Spleen (tissue), 11 donors: ENCODE data around the gene KCNB1. TPM values are rescaled to one million over a fixed set of nuclear protein-coding genes. Genes with fewer than 3 reads are reported as not detected.

Experiments used
- DNase-seq: peaks from one replicate; pipeline ENCODE4 v3.0.0-alpha.2; 2020
- H3K27ac ChIP-seq, 8 donors: fragments of 200-600 bp; sonication (generic) in 7 of 8; 1 replicate in 4 of 8; 2 replicates in 4 of 8; pipeline versions ENCODE4 v1.5.0 to v1.8.0; 2016 to 2021; ENCODE audit warnings: inconsistent platforms in 4 of 8, mild to moderate bottlenecking in 4 of 8, moderate library complexity in 1 of 8
- H3K27me3 ChIP-seq, 7 donors: fragments of 200-600 bp; sonication (generic) in 6 of 7; replicated peaks in 1 of 7; 1 replicate in 4 of 7; 2 replicates in 3 of 7; pipeline versions ENCODE4 v1.5.0 to v1.8.0; 2016 to 2021; ENCODE audit warnings: inconsistent platforms in 3 of 7, mild to moderate bottlenecking in 1 of 7
- H3K36me3 ChIP-seq, 6 donors: fragments of 200-600 bp; sonication (generic) in 5 of 6; 1 replicate in 4 of 6; 2 replicates in 2 of 6; pipeline versions ENCODE4 v1.5.0 to v1.8.0; 2016 to 2021; ENCODE audit warnings: inconsistent platforms in 2 of 6
- H3K4me1 ChIP-seq, 6 donors: fragments of 200-600 bp; sonication (generic) in 5 of 6; 1 replicate in 3 of 6; 2 replicates in 3 of 6; pipeline versions ENCODE4 v1.5.0 to v1.8.0; 2016 to 2021; ENCODE audit warnings: inconsistent platforms in 3 of 6
- H3K4me3 ChIP-seq, 8 donors: fragments of 200-600 bp; sonication (generic) in 7 of 8; 1 replicate in 4 of 8; 2 replicates in 4 of 8; pipeline versions ENCODE4 v1.5.0 to v1.8.0; 2016 to 2021; ENCODE audit warnings: inconsistent platforms in 4 of 8, mild to moderate bottlenecking in 4 of 8, moderate library complexity in 2 of 8
- H3K9me3 ChIP-seq, 8 donors: fragments of 200-600 bp; sonication (generic) in 7 of 8; 1 replicate in 4 of 8; 2 replicates in 4 of 8; pipeline versions ENCODE4 v1.5.0 to v1.8.0; 2016 to 2021; ENCODE audit warnings: inconsistent platforms in 4 of 8
- POLR2A ChIP-seq, 3 donors: fragments of 450-650 bp; IDR thresholded peaks; one replicate each; pipeline ENCODE4 v1.5.1; 2017; ENCODE audit warnings: antibody characterized with exemption in 3 of 3, mild to moderate bottlenecking in 1 of 3
- POLR2AphosphoS5 ChIP-seq, 3 donors: sonication (generic); formaldehyde crosslinking; IDR thresholded peaks; one replicate each; pipeline ENCODE4 v1.5.1; 2017; ENCODE audit warnings: antibody characterized with exemption in 3 of 3
- WGBS, 5 donors: extraction: QIAGEN DNeasy Blood & Tissue Kit in 3 of 5; methylation state at CpG; one replicate each; pipeline versions ENCODE4 v1.1.5 to v1.1.7; 2013 to 2018; 5-methylcytosine and 5-hydroxymethylcytosine counted together
- intact Hi-C: fragments of 100-400 bp; cut with DNase I; formaldehyde crosslinking; loops from one replicate; pipeline ENCODE4 v1.15.0; 2023; ENCODE audit warnings: low total_unique reads
- polyA plus RNA-seq, 3 donors: library from polyadenylated mRNA; stranded (reverse); fragments of 200-250 nt; gene quantifications; one replicate each; pipeline ENCODE4 v1.2.1, GENCODE V29; 2013
- total RNA-seq, 7 donors: library from RNA; depleted of rRNA in 3 of 7; stranded (reverse); fragments of >200 nt in 3 of 7; fragmentation: NEBNext Ultra II Directional in 4 of 7; extraction: Animal tissue kit (Norgen Biotek cat#: 25700) in 4 of 7; gene quantifications; one replicate each; pipeline versions ENCODE4 v1.1.0 to v1.2.1, GENCODE V29; 2016 to 2021
- TF ChIP-seq, protein P1 (sequence below), 11 experiments: fragments of 200-600 bp in 7 of 11; fragments of 450-650 bp in 4 of 11; sonication (generic) in 4 of 11; IDR thresholded peaks in 8 of 11; conservative IDR thresholded peaks in 3 of 11; 1 replicate in 7 of 11; 2 replicates in 4 of 11; pipeline versions ENCODE4 v1.4.0 to v1.8.0; 2016 to 2021; ENCODE audit warnings: antibody characterized with exemption in 11 of 11, inconsistent platforms in 4 of 11, mild to moderate bottlenecking in 1 of 11
- donor health status: healthy with polysubstance abuse.
- donor health status: DM: no; HTN: no; CAD: no; lungs with moderate emphysema.
- donor health status: DM: no; HTN: no; CAD: no.
- donor health status: Bipolar disorder and iron deficiency.
- donor health status: healthy.
- donor health status: DM: no; HTN: no; CAD: no.
- donor health status: DM: yes; HTN: yes; CAD: no.

KCNB1 gene
- total and polyA plus RNA-seq, 10 donors = 0.02 to 3.2 (median 0.51) TPM

DNA sequence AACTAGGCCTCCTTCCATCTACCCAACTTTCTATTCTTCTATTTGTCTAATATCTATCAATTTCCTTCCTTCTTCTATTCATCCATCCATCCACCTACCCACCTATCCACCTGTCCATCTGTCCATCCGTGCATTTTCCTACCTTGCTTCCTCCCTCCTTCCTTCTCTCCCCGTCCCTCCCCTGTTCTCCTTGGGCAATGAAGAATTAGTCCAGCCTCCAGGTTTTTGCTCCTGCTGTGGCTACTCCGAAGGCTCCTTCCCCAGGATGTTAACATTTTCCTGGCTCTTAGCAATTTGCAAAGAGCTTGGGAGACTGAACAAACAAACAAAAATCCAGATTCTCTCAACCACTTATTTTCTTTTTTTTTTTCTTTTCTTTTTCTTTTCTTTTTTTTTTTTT, 81.6 kb downstream of the KCNB1 start:
- no peaks in the 10 kb centered on the region for H3K36me3 ChIP-seq
- H3K27ac ChIP-seq = no peak overlapping the region
- H3K9me3 ChIP-seq = no peaks in the 10 kb centered on the region
- DNase-seq = no peak
- TF ChIP-seq POLR2A (IDR thresholded peaks at IDR 0.05) (no peak), POLR2AphosphoS5 (IDR thresholded peaks at IDR 0.05) (no peak)
- TF ChIP-seq, protein P1, sequence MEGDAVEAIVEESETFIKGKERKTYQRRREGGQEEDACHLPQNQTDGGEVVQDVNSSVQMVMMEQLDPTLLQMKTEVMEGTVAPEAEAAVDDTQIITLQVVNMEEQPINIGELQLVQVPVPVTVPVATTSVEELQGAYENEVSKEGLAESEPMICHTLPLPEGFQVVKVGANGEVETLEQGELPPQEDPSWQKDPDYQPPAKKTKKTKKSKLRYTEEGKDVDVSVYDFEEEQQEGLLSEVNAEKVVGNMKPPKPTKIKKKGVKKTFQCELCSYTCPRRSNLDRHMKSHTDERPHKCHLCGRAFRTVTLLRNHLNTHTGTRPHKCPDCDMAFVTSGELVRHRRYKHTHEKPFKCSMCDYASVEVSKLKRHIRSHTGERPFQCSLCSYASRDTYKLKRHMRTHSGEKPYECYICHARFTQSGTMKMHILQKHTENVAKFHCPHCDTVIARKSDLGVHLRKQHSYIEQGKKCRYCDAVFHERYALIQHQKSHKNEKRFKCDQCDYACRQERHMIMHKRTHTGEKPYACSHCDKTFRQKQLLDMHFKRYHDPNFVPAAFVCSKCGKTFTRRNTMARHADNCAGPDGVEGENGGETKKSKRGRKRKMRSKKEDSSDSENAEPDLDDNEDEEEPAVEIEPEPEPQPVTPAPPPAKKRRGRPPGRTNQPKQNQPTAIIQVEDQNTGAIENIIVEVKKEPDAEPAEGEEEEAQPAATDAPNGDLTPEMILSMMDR (IDR thresholded peaks at IDR 0.05 in 8 of 11, conservative IDR thresholded peaks at IDR 0.05 in 3 of 11) = no peak
- intact Hi-C loops = no loop called here
- H3K4me3 ChIP-seq = no peak overlapping the region
- peaks cover 0 to 4% (median 0%) of the 10 kb centered on the region in 6 donors for H3K4me1 ChIP-seq
- 47 to 56% (median 54%) methylated on average over 3 of the region's 3 CpGs for WGBS, 5 donors
- H3K27me3 ChIP-seq = peaks cover 0 to 16% (median 0%) of the 10 kb centered on the region in 7 donors

DNA sequence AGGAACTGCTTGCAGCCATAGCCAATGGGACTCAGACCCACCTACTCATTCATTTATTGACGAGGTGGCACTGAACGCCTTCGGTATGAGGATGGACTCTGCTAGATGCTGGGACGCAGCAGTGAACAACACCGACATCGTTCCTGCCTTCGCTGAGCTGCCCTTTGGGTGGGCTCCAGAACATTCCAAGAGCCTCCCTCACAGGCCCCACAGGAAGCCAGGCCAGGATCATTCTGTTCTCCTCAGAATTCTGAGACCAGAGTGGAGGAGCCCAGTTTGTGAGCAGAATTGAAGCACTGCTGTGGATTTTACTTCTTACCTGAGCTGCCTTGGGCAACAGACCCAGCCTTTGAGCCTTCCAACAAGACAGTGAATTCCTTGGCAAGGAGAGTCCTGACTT, 82.1 kb downstream of the KCNB1 start:
- no peak for DNase-seq
- no peak overlapping the region for H3K27ac ChIP-seq

DNA sequence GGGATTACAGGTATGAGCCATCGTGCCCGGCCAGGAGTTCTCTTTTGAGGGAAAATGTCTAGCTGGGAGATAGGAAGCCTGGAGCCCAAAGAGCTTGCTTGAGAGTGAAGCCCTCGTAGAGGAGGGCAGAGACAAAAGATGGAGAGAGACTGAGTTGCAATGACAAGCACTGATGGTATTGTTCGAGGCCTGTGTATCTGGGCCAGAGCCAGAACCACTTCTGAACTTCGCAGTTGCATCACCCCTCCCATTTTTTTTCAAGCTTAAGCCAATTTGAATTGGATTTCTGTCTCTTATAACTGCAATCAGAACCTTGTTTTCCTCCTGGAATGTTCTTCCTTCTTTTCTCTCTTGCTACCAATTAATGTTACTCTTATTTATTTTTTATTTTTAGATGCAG, 83.1 kb downstream of the KCNB1 start:
- intact Hi-C loops = no loop called here
- H3K27me3 ChIP-seq = peaks cover 0 to 3% (median 0%) of the 10 kb centered on the region in 7 donors
- H3K27ac ChIP-seq = no peak overlapping the region
- peaks cover 0 to 4% (median 0%) of the 10 kb centered on the region in 6 donors for H3K4me1 ChIP-seq
- no peaks in the 10 kb centered on the region for H3K36me3 ChIP-seq
- no peak for DNase-seq
- WGBS, 5 donors = 58 to 69% (median 65%) methylated on average over 5 of the region's 5 CpGs
- H3K9me3 ChIP-seq = no peaks in the 10 kb centered on the region
- H3K4me3 ChIP-seq = no peak overlapping the region
- no peak for TF ChIP-seq POLR2A (IDR thresholded peaks at IDR 0.05)

More for the DNA sequence above, 82.1 kb downstream of the KCNB1 start:
- TF ChIP-seq POLR2A (IDR thresholded peaks at IDR 0.05) (no peak), POLR2AphosphoS5 (IDR thresholded peaks at IDR 0.05) (no peak)
- TF ChIP-seq, protein P1 (IDR thresholded peaks at IDR 0.05 in 8 of 11, conservative IDR thresholded peaks at IDR 0.05 in 3 of 11) = no peak
- 74 to 83% (median 77%) methylated on average over 7 of the region's 7 CpGs for WGBS, 5 donors
- Histone ChIP-seq H3K36me3 (no peaks in the 10 kb centered on the region), H3K27me3 (peaks cover 0 to 11% (median 0%) of the 10 kb centered on the region in 7 donors), H3K4me1 (peaks cover 0 to 4% (median 0%) of the 10 kb centered on the region in 6 donors), H3K9me3 (no peaks in the 10 kb centered on the region), H3K4me3 (no peak overlapping the region)
- intact Hi-C loops = no loop called here

DNA sequence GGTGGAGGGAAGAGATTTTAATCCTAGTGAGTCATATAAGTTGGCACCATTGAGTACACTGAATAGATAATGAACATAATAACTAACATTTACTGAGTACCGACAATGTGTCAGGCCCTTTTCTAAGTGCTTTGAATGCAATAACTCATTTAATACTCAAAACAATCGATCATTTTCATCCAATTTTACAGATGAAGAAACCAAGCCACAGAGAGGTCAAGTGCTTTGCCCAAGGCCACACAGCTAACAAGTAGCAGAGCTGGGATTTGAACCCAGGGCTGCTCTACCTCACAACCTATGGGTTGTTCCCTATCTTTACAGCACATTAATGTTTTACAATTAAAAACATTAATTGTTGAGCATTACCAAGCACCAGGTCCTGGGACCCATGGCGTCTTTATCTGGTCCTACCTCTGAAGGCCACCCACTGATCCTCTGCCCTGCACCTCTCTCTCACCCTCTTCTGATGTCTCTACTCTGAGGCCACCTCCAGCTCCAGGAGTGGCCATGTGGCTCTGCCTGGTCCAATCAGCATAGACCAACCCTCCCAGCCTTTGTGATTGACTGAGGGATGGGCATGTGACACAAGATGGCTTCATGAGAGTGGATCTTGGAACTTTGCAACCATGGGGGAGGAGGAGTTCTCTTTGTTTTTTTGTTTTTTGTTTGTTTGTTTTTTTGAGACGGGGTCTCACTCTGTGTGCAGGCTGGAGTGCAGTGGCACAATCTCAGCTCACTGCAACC, 83.9 kb downstream of the KCNB1 start:
- intact Hi-C loops = no loop called here
- H3K9me3 ChIP-seq = no peaks in the 10 kb centered on the region
- H3K36me3 ChIP-seq = no peaks in the 10 kb centered on the region

More for the DNA sequence above, 83.9 kb downstream of the KCNB1 start:
- Histone ChIP-seq H3K4me1 (peaks cover 0 to 4% (median 0%) of the 10 kb centered on the region in 6 donors), H3K27ac (no peak overlapping the region), H3K4me3 (no peak overlapping the region), H3K27me3 (peaks cover 0 to 4% (median 0%) of the 10 kb centered on the region in 7 donors)
- WGBS, 5 donors = 86 to 91% (median 88%) methylated on average over 4 of the region's 4 CpGs
- DNase-seq = no peak
- TF ChIP-seq, protein P1 (IDR thresholded peaks at IDR 0.05 in 8 of 11, conservative IDR thresholded peaks at IDR 0.05 in 3 of 11) = no peak
- TF ChIP-seq POLR2A (IDR thresholded peaks at IDR 0.05) (no peak), POLR2AphosphoS5 (IDR thresholded peaks at IDR 0.05) (no peak)
